A549 (cell line): ENCODE measurements around the gene KRTAP12-4.

Source experiments
- CBX8 ChIP-seq: fragments of 200-600 bp; sonication (generic); IDR thresholded peaks from 2 replicates; pipeline ENCODE4 v1.6.1; 2016
- EP300 ChIP-seq, 2 experiments: fragments of >200 bp; sonication (Bioruptor Twin); formaldehyde crosslinking; IDR thresholded peaks; 2 replicates in 1 of 2; 3 replicates in 1 of 2; pipeline ENCODE4 v1.6.1; 2016 to 2017
- FOXS1 ChIP-seq: fragments of 250-450 bp; sonication (Bioruptor Pico); IDR thresholded peaks from 2 replicates; pipeline ENCODE4 v1.5.0; 2020; ENCODE audit warnings: mild to moderate bottlenecking, moderate library complexity
- HDAC2 ChIP-seq: fragments of 200-600 bp; sonication (generic); IDR thresholded peaks from 2 replicates; pipeline ENCODE4 v1.6.1; 2016
- JUNB ChIP-seq: fragments of >200 bp; sonication (Bioruptor Twin); formaldehyde crosslinking; IDR thresholded peaks from 2 replicates; pipeline ENCODE4 v1.6.1; 2016
- POLR2A ChIP-seq: IDR thresholded peaks from 2 replicates; pipeline ENCODE4 v1.6.1; 2012; ENCODE audit warnings: mild to moderate bottlenecking, low read length
- POLR2AphosphoS2 ChIP-seq: conservative IDR thresholded peaks from 2 replicates; pipeline ENCODE4 v1.6.1; 2012; ENCODE audit warnings: low read length, improper control_type of control experiment, inconsistent platforms
- TF ChIP-seq, protein P1 (sequence below): fragments of >200 bp; sonication (Bioruptor Twin); formaldehyde crosslinking; IDR thresholded peaks from 3 replicates; pipeline ENCODE4 v1.5.1; 2016
- TF ChIP-seq, protein P2 (sequence below): fragments of 250-450 bp; sonication (Bioruptor Pico); IDR thresholded peaks from 2 replicates; pipeline ENCODE4 v1.5.0; 2021; ENCODE audit warnings: mild to moderate bottlenecking, moderate library complexity, borderline replicate concordance
- TF ChIP-seq, protein P3 (sequence below): fragments of >200 bp; sonication (Bioruptor Twin); formaldehyde crosslinking; IDR thresholded peaks from 2 replicates; pipeline ENCODE4 v1.6.1; 2016

DNA sequence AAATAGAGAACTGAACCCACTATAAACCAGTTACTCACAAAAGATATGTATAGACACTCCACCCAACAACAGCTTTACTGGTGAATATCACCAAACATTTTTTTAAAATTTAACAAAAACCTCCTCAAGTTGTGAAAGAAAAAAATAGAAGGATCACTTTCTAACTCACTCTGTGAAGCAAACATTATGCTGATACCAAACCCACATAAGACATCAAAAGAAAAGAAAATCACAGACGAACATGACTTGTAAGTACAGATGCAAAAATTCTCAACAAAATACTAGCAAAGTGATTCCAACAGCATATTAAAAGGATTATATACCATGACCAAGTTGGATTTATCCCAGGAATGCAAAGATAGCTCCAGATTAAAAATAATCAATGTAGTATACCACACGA, 37.2 kb upstream of the KRTAP12-4 start:
- TF ChIP-seq JUNB (no peak), HDAC2 (no peak), POLR2AphosphoS2 (no peak), FOXS1 (CRISPR knock-in tag) (no peak), POLR2A (no peak), EP300 (IDR thresholded peaks at IDR 0.05) (no peak), CBX8 (no peak)
- TF ChIP-seq, protein P1, sequence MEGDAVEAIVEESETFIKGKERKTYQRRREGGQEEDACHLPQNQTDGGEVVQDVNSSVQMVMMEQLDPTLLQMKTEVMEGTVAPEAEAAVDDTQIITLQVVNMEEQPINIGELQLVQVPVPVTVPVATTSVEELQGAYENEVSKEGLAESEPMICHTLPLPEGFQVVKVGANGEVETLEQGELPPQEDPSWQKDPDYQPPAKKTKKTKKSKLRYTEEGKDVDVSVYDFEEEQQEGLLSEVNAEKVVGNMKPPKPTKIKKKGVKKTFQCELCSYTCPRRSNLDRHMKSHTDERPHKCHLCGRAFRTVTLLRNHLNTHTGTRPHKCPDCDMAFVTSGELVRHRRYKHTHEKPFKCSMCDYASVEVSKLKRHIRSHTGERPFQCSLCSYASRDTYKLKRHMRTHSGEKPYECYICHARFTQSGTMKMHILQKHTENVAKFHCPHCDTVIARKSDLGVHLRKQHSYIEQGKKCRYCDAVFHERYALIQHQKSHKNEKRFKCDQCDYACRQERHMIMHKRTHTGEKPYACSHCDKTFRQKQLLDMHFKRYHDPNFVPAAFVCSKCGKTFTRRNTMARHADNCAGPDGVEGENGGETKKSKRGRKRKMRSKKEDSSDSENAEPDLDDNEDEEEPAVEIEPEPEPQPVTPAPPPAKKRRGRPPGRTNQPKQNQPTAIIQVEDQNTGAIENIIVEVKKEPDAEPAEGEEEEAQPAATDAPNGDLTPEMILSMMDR = no peak
- TF ChIP-seq, protein P2, sequence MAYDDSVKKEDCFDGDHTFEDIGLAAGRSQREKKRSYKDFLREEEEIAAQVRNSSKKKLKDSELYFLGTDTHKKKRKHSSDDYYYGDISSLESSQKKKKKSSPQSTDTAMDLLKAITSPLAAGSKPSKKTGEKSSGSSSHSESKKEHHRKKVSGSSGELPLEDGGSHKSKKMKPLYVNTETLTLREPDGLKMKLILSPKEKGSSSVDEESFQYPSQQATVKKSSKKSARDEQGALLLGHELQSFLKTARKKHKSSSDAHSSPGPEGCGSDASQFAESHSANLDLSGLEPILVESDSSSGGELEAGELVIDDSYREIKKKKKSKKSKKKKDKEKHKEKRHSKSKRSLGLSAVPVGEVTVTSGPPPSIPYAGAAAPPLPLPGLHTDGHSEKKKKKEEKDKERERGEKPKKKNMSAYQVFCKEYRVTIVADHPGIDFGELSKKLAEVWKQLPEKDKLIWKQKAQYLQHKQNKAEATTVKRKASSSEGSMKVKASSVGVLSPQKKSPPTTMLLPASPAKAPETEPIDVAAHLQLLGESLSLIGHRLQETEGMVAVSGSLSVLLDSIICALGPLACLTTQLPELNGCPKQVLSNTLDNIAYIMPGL (CRISPR knock-in tag) = no peak
- TF ChIP-seq, protein P3, sequence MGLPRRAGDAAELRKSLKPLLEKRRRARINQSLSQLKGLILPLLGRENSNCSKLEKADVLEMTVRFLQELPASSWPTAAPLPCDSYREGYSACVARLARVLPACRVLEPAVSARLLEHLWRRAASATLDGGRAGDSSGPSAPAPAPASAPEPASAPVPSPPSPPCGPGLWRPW = no peak
